Naive thymus-derived CD4-positive, alpha-beta T cell (primary cell): Measurements from ENCODE around the gene C1orf105. TPM values are rescaled to one million over a fixed set of nuclear protein-coding genes. Genes with fewer than 3 reads are reported as not detected.

Source experiments
- ATAC-seq: fragments of 150-1000 bp; cut with Tn5 transposase; 2 replicates; pipeline ENCODE4 v1.10.0; 2021; ENCODE audit warnings: mild to moderate bottlenecking, moderate library complexity
- CTCF ChIA-PET: fragments of 350-600 bp; sonication (Branson Sonifier 250); formaldehyde crosslinking; loops from one replicate; lab custom pipeline; 2021; ENCODE audit warnings: antibody characterized with exemption; lab: Charles Lee
- POLR2A ChIA-PET: fragments of 350-600 bp; sonication (Branson Sonifier 250); formaldehyde crosslinking; loops from one replicate; lab custom pipeline; 2021; ENCODE audit warnings: antibody characterized with exemption, inconsistent platforms; lab: Charles Lee
- DNase-seq, 9 donors: peaks; one replicate each; pipeline versions ENCODE4 v3.0.0 to v3.0.0-alpha.2; 2020 to 2022; ENCODE audit warnings: mixed read lengths in 1 of 9
- H3K27ac ChIP-seq: one replicate; pipeline ENCODE4 v1.7.0; 2013; ENCODE audit warnings: mild to moderate bottlenecking, low read depth, low read length, moderate library complexity
- H3K27me3 ChIP-seq, 2 donors: one replicate each; pipeline ENCODE4 v1.7.0; 2013; ENCODE audit warnings: low read length in 2 of 2, mild to moderate bottlenecking in 2 of 2, moderate library complexity in 2 of 2; ENCODE audit not compliant: control insufficient read depth in 2 of 2, insufficient read depth in 2 of 2
- H3K36me3 ChIP-seq, 3 experiments: 1 replicate in 2 of 3; 2 replicates in 1 of 3; pipeline ENCODE4 v1.7.0; 2013; ENCODE audit warnings: low read length in 3 of 3, mild to moderate bottlenecking in 3 of 3, moderate library complexity in 1 of 3; ENCODE audit not compliant: insufficient read depth in 3 of 3, control insufficient read depth in 2 of 3
- H3K4me1 ChIP-seq, 2 donors: one replicate each; pipeline ENCODE4 v1.7.0; 2013; ENCODE audit warnings: low read length in 2 of 2, mild to moderate bottlenecking in 2 of 2, moderate library complexity in 1 of 2; ENCODE audit not compliant: control insufficient read depth in 2 of 2, insufficient read depth in 2 of 2
- H3K4me3 ChIP-seq: 2 replicates; pipeline ENCODE4 v1.7.0; 2013; ENCODE audit warnings: mild to moderate bottlenecking, low read length
- H3K9me3 ChIP-seq, 3 experiments: 1 replicate in 2 of 3; 2 replicates in 1 of 3; pipeline ENCODE4 v1.7.0; 2013; ENCODE audit warnings: low read length in 3 of 3; ENCODE audit not compliant: control insufficient read depth in 2 of 3
- H3K27ac Mint-ChIP-seq, 9 donors: one replicate each; pipeline ENCODE4 v1.8.0; 2020 to 2022; ENCODE audit warnings: mixed read lengths in 9 of 9, mild to moderate bottlenecking in 8 of 9, moderate library complexity in 5 of 9, inconsistent platforms in 2 of 9
- H3K27me3 Mint-ChIP-seq, 5 donors: one replicate each; pipeline ENCODE4 v1.8.0; 2021 to 2022; ENCODE audit warnings: mixed read lengths in 5 of 5, mild to moderate bottlenecking in 1 of 5
- H3K36me3 Mint-ChIP-seq, 5 donors: one replicate each; pipeline ENCODE4 v1.8.0; 2020 to 2022; ENCODE audit warnings: mixed read lengths in 5 of 5, mild to moderate bottlenecking in 3 of 5, inconsistent platforms in 1 of 5
- H3K4me1 Mint-ChIP-seq, 7 donors: one replicate each; pipeline ENCODE4 v1.8.0; 2020 to 2022; ENCODE audit warnings: mixed read lengths in 7 of 7, mild to moderate bottlenecking in 3 of 7, inconsistent platforms in 1 of 7
- H3K4me3 Mint-ChIP-seq, 10 donors: one replicate each; pipeline ENCODE4 v1.8.0; 2020 to 2022; ENCODE audit warnings: mild to moderate bottlenecking in 10 of 10, mixed read lengths in 10 of 10, moderate library complexity in 6 of 10, inconsistent platforms in 2 of 10
- H3K9me3 Mint-ChIP-seq, 11 donors: one replicate each; pipeline ENCODE4 v1.8.0; 2020 to 2022; ENCODE audit warnings: mixed read lengths in 11 of 11, mild to moderate bottlenecking in 4 of 11, inconsistent platforms in 1 of 11, moderate library complexity in 1 of 11
- intact Hi-C, 2 donors: fragments of 100-400 bp; cut with micrococcal nuclease; formaldehyde crosslinking; loops; one replicate each; pipeline ENCODE4 v1.15.1; 2023
- polyA plus RNA-seq, 2 donors: library from polyadenylated mRNA; unstranded; fragments of 300-500 nt; fragmentation: Illumina TruSeq; gene quantifications; one replicate each; pipeline ENCODE4 v1.2.3, GENCODE V29; 2021
- total RNA-seq, 6 experiments: library from RNA in 5 of 6; stranded (reverse) in 5 of 6; gene quantifications; 1 replicate in 5 of 6; 2 replicates in 1 of 6; pipeline ENCODE4 v1.2.3 and lab custom pipeline; 2021 to 2026

C1orf105 gene
- total and polyA plus RNA-seq, 7 experiments from 2014 or later: 0.86 TPM; not detected in 6

GRCh38 chr1:172507741-172508140, 87.3 kb downstream of the C1orf105 start:
- no peak for DNase-seq
- no peaks in the 10 kb centered on the region for H3K36me3 ChIP-seq
- ChIA-PET CTCF (interaction anchor here (0.5 kb wide), 1 partner anchor 1056 kb away, joined by 3 read pairs; no protein-coding TSS in a partner anchor), POLR2A (no interaction called here)
- Mint-ChIP-seq H3K36me3 (no peaks in the 10 kb centered on the region), H3K4me3 (no peak overlapping the region), H3K27ac (no peak overlapping the region), H3K27me3 (peaks cover 0 to 27% (median 4%) of the 10 kb centered on the region in 5 donors), H3K9me3 (peaks cover 0 to 2% (median 0%) of the 10 kb centered on the region in 11 donors), H3K4me1 (peaks cover 0 to 4% (median 0%) of the 10 kb centered on the region in 7 donors)
- H3K4me1 ChIP-seq: no peaks in the 10 kb centered on the region
- intact Hi-C loops: no loop called here
- no peak overlapping the region for H3K4me3 ChIP-seq
- H3K27me3 ChIP-seq: no peaks in the 10 kb centered on the region
- no peak for ATAC-seq
- H3K27ac ChIP-seq: no peak overlapping the region
- no peaks in the 10 kb centered on the region for H3K9me3 ChIP-seq

DNA sequence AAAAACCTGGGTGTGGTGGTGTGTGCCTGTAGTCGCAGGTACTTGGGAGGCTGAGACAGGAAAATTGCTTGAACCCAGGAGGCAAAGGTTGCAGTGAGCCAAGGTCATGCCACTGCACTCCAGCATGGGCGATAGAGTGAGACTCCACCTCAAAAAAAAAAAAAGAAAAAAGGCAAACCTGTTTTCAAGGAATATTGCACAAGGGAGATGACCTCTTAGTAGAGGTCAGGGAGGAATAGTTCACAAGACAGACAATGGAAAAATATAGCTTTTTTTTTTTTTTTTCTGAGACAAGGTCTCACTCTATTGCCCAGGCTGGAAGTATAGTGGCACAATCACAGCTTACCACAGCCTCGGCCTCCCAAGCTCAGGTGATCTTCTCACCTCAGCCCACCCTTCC, 90.0 kb downstream of the C1orf105 start:
- H3K27me3 Mint-ChIP-seq: peaks cover 0 to 22% (median 4%) of the 10 kb centered on the region in 5 donors
- Histone ChIP-seq H3K9me3 (no peaks in the 10 kb centered on the region), H3K4me3 (no peak overlapping the region), H3K4me1 (no peaks in the 10 kb centered on the region), H3K27ac (no peak overlapping the region), H3K36me3 (no peaks in the 10 kb centered on the region), H3K27me3 (no peaks in the 10 kb centered on the region)
- peaks cover 0 to 4% (median 0%) of the 10 kb centered on the region in 7 donors for H3K4me1 Mint-ChIP-seq
- ChIA-PET POLR2A (no interaction called here), CTCF (interaction anchor here (0.6 kb wide), 1 partner anchor 60 kb away, joined by 4 read pairs; no protein-coding TSS in a partner anchor)
- DNase-seq: no peak
- intact Hi-C loops: no loop called here
- no peak for ATAC-seq
- H3K36me3 Mint-ChIP-seq: no peaks in the 10 kb centered on the region
- peaks cover 0 to 2% (median 0%) of the 10 kb centered on the region in 11 donors for H3K9me3 Mint-ChIP-seq
- H3K27ac Mint-ChIP-seq: no peak overlapping the region
- H3K4me3 Mint-ChIP-seq: no peak overlapping the region

- no peaks in the 10 kb centered on the region for H3K9me3 ChIP-seq
- peaks cover 0 to 4% (median 0%) of the 10 kb centered on the region in 7 donors for H3K4me1 Mint-ChIP-seq
- no peaks in the 10 kb centered on the region for H3K36me3 ChIP-seq
- H3K27me3 ChIP-seq: no peaks in the 10 kb centered on the region
- H3K4me3 ChIP-seq: no peak overlapping the region
- no peak for ATAC-seq
- no peak overlapping the region for H3K4me3 Mint-ChIP-seq
- H3K27me3 Mint-ChIP-seq: peaks cover 0 to 18% (median 4%) of the 10 kb centered on the region in 5 donors
- intact Hi-C loops: no loop called here
- no peaks in the 10 kb centered on the region for H3K9me3 Mint-ChIP-seq
- POLR2A ChIA-PET: no interaction called here
- peaks cover 0 to under 1% (median 0%) of the 10 kb centered on the region in 5 donors for H3K36me3 Mint-ChIP-seq
- no peak for DNase-seq
- H3K27ac Mint-ChIP-seq: no peak overlapping the region
- CTCF ChIA-PET: no interaction called here
- no peaks in the 10 kb centered on the region for H3K4me1 ChIP-seq
- no peak overlapping the region for H3K27ac ChIP-seq
These were observed 92.1 kb downstream of the C1orf105 start for GRCh38 chr1:172512591-172512990.

- intact Hi-C loops: no loop called here
- ATAC-seq (no peak), DNase-seq (no peak)
- POLR2A ChIA-PET: no interaction called here
- Histone ChIP-seq H3K36me3 (no peaks in the 10 kb centered on the region), H3K9me3 (no peaks in the 10 kb centered on the region), H3K27ac (no peak overlapping the region), H3K4me1 (no peaks in the 10 kb centered on the region), H3K27me3 (no peaks in the 10 kb centered on the region), H3K4me3 (no peak overlapping the region)
- Mint-ChIP-seq H3K27me3 (peaks cover 0 to 18% (median 4%) of the 10 kb centered on the region in 5 donors), H3K4me1 (peaks cover 0 to 6% (median 0%) of the 10 kb centered on the region in 7 donors), H3K36me3 (peaks cover 0 to 3% (median 0%) of the 10 kb centered on the region in 5 donors), H3K4me3 (no peak overlapping the region), H3K9me3 (no peaks in the 10 kb centered on the region), H3K27ac (no peak overlapping the region)
- CTCF ChIA-PET: no interaction called here
These were observed 93.0 kb downstream of the C1orf105 start for GRCh38 chr1:172513479-172513878.

GRCh38 chr1:172514108-172514507, 93.6 kb downstream of the C1orf105 start:
- intact Hi-C loops: no loop called here
- ChIA-PET CTCF (no interaction called here), POLR2A (no interaction called here)
- Histone ChIP-seq H3K9me3 (no peaks in the 10 kb centered on the region), H3K27ac (no peak overlapping the region), H3K36me3 (no peaks in the 10 kb centered on the region), H3K4me3 (no peak overlapping the region), H3K27me3 (no peaks in the 10 kb centered on the region), H3K4me1 (no peaks in the 10 kb centered on the region)
- Mint-ChIP-seq H3K4me3 (no peak overlapping the region), H3K27me3 (peaks cover 0 to 21% (median 4%) of the 10 kb centered on the region in 5 donors), H3K36me3 (peaks cover 0 to 3% (median 0%) of the 10 kb centered on the region in 5 donors), H3K4me1 (peaks cover 0 to 6% (median 0%) of the 10 kb centered on the region in 7 donors), H3K27ac (no peak overlapping the region), H3K9me3 (no peaks in the 10 kb centered on the region)
- ATAC-seq (no peak), DNase-seq (no peak)

GRCh38 chr1:172515436-172515835, 95.0 kb downstream of the C1orf105 start:
- no peaks in the 10 kb centered on the region for H3K36me3 ChIP-seq
- DNase-seq (no peak), ATAC-seq (no peak)
- H3K4me1 ChIP-seq: no peaks in the 10 kb centered on the region
- no peak overlapping the region for H3K4me3 ChIP-seq
- H3K4me3 Mint-ChIP-seq: no peak overlapping the region
- H3K9me3 ChIP-seq: no peaks in the 10 kb centered on the region
- CTCF ChIA-PET: interaction anchor here (0.6 kb wide), 1 partner anchor 362 kb away, joined by 3 read pairs; no protein-coding TSS in a partner anchor
- H3K9me3 Mint-ChIP-seq: no peaks in the 10 kb centered on the region
- no peak overlapping the region for H3K27ac ChIP-seq
- H3K36me3 Mint-ChIP-seq: peaks cover 0 to 3% (median 0%) of the 10 kb centered on the region in 5 donors
- POLR2A ChIA-PET: no interaction called here
- no peaks in the 10 kb centered on the region for H3K27me3 ChIP-seq
- intact Hi-C loops: loop anchor here in 1 of 2 donors (5.0 kb wide), 1 partner anchor 33 kb away; no protein-coding TSS in a partner anchor
- H3K4me1 Mint-ChIP-seq: peaks cover 0 to 6% (median 0%) of the 10 kb centered on the region in 7 donors
- H3K27ac Mint-ChIP-seq: no peak overlapping the region
- peaks cover 0 to 20% (median 0%) of the 10 kb centered on the region in 5 donors for H3K27me3 Mint-ChIP-seq

GRCh38 chr1:172515927-172516326, 95.4 kb downstream of the C1orf105 start:
- POLR2A ChIA-PET: no interaction called here
- DNase-seq: no peak

More at GRCh38 chr1:172515927-172516326, 95.4 kb downstream of the C1orf105 start:
- CTCF ChIA-PET: interaction anchor here (0.6 kb wide), 1 partner anchor 362 kb away, joined by 3 read pairs; no protein-coding TSS in a partner anchor
- Histone ChIP-seq H3K4me3 (no peak overlapping the region), H3K4me1 (no peaks in the 10 kb centered on the region), H3K27me3 (no peaks in the 10 kb centered on the region), H3K9me3 (no peaks in the 10 kb centered on the region), H3K36me3 (no peaks in the 10 kb centered on the region), H3K27ac (no peak overlapping the region)
- peaks cover 0 to 3% (median 0%) of the 10 kb centered on the region in 5 donors for H3K36me3 Mint-ChIP-seq
- ATAC-seq: peak; percentile 57
- peaks cover 0 to 20% (median 0%) of the 10 kb centered on the region in 5 donors for H3K27me3 Mint-ChIP-seq
- intact Hi-C loops: loop anchor here in 1 of 2 donors (5.0 kb wide), 1 partner anchor 34 kb away; no protein-coding TSS in a partner anchor
- no peaks in the 10 kb centered on the region for H3K9me3 Mint-ChIP-seq
- no peak overlapping the region for H3K27ac Mint-ChIP-seq
- peaks cover 0 to 6% (median 0%) of the 10 kb centered on the region in 7 donors for H3K4me1 Mint-ChIP-seq
- H3K4me3 Mint-ChIP-seq: no peak overlapping the region
